ENCODE results near the gene SEPTIN11.
"Not testable (repeated sequence)": the region's sequence is repeated elsewhere in the genome, so short reads cannot be mapped to it uniquely, and the experiment has no call there.

Gene SEPTIN11

GRCh38 chr4:76958891-76959290 is 9.3 kb downstream of the SEPTIN11 start:
- no peak for FAIRE-seq
- TF ChIP-seq CTCF (IDR thresholded peaks at IDR 0.05; ENCODE audit: insufficient read depth, missing control alignments) = no peak
- DNase-seq (ENCODE audit: insufficient read length, low spot score) = no peak

GRCh38 chr4:76960014-76960413 is 10.5 kb downstream of the SEPTIN11 start:
- no peak for TF ChIP-seq CTCF (IDR thresholded peaks at IDR 0.05; ENCODE audit: insufficient read depth, missing control alignments)
- FAIRE-seq (no peak), DNase-seq (ENCODE audit: insufficient read length, low spot score) (no peak)

GRCh38 chr4:76962406-76963130 is 13.0 kb downstream of the SEPTIN11 start:
- no peak for TF ChIP-seq CTCF (IDR thresholded peaks at IDR 0.05; ENCODE audit: insufficient read depth, missing control alignments)
- FAIRE-seq (no peak), DNase-seq (ENCODE audit: insufficient read length, low spot score) (no peak)

- TF ChIP-seq CTCF (IDR thresholded peaks at IDR 0.05; ENCODE audit: insufficient read depth, missing control alignments) = no peak
- no peak for DNase-seq (ENCODE audit: insufficient read length, low spot score)
- no peak for FAIRE-seq
Observed at GRCh38 chr4:76963131-76963750, 13.7 kb downstream of the SEPTIN11 start.

- not testable (repeated sequence) for FAIRE-seq; DNase-seq (ENCODE audit: insufficient read length, low spot score)
Observed at GRCh38 chr4:76963927-76964326, 14.4 kb downstream of the SEPTIN11 start.

GRCh38 chr4:76964769-76965168 is 15.2 kb downstream of the SEPTIN11 start:
- no peak for FAIRE-seq
- TF ChIP-seq CTCF (IDR thresholded peaks at IDR 0.05; ENCODE audit: insufficient read depth, missing control alignments) = no peak

GRCh38 chr4:76965866-76966579 is 16.5 kb downstream of the SEPTIN11 start:
- FAIRE-seq = no peak
- no peak for DNase-seq (ENCODE audit: insufficient read length, low spot score)
- no peak for TF ChIP-seq CTCF (IDR thresholded peaks at IDR 0.05; ENCODE audit: insufficient read depth, missing control alignments)

More at GRCh38 chr4:76964769-76965168, 15.2 kb downstream of the SEPTIN11 start:
- DNase-seq (ENCODE audit: insufficient read length, low spot score) = no peak
